B cell (primary cell): ENCODE measurements around the gene MYH10.

Experiments used
- CTCF ChIP-seq: fragments of 200-600 bp; IDR thresholded peaks from one replicate; pipeline ENCODE4 v1.8.0; 2022; ENCODE audit warnings: antibody characterized with exemption, mild to moderate bottlenecking
- EZH2 ChIP-seq: IDR thresholded peaks from 2 replicates; pipeline ENCODE4 v1.6.1; 2012; ENCODE audit warnings: borderline replicate concordance, low read depth, mild to moderate bottlenecking, moderate library complexity, low read length; ENCODE audit not compliant: insufficient read depth, poor library complexity, severe bottlenecking

GRCh38 chr17:8552577-8553320, 77.8 kb downstream of the MYH10 start:
- TF ChIP-seq CTCF (no peak), EZH2 (no peak)
